ENCODE data around the gene ABTB2.

DNA sequence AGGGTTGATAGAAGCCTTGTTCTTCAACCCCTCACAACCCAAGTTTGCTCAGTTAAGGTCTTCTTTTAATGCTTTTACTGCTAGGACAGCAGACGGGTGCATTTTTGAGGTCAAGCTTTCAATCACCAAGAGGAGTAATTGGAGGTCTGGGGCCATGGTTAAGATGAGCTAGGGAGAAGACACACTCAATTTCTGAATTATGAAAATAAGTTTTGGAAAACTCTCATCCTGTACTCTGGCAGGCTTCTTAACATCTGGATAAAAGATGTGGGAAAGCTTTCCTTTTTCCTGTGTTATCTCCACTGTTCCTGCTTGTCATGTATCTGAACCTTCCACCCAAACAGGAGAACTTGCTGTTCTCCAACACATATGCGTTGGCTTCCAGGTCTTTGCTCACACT is 9.7 kb downstream of the ABTB2 start:
- TF ChIP-seq, protein P1, sequence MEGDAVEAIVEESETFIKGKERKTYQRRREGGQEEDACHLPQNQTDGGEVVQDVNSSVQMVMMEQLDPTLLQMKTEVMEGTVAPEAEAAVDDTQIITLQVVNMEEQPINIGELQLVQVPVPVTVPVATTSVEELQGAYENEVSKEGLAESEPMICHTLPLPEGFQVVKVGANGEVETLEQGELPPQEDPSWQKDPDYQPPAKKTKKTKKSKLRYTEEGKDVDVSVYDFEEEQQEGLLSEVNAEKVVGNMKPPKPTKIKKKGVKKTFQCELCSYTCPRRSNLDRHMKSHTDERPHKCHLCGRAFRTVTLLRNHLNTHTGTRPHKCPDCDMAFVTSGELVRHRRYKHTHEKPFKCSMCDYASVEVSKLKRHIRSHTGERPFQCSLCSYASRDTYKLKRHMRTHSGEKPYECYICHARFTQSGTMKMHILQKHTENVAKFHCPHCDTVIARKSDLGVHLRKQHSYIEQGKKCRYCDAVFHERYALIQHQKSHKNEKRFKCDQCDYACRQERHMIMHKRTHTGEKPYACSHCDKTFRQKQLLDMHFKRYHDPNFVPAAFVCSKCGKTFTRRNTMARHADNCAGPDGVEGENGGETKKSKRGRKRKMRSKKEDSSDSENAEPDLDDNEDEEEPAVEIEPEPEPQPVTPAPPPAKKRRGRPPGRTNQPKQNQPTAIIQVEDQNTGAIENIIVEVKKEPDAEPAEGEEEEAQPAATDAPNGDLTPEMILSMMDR (conservative IDR thresholded peaks at IDR 0.05 in 1 of 2, IDR thresholded peaks at IDR 0.05 in 1 of 2; ENCODE audit: low read depth in 1 of 2, low read length in 2 of 2), result no peak
- TF ChIP-seq EZH2 (IDR thresholded peaks at IDR 0.05; ENCODE audit: low read length, missing control alignments), result no peak
